Central memory CD4-positive, alpha-beta T cell (primary cell): ENCODE data around the gene SMCO1.
A peak's percentile ranks its signal among the peaks of the same experiment; 100 is the strongest.
"Not testable (repeated sequence)": the region's sequence is repeated elsewhere in the genome, so short reads cannot be mapped to it uniquely, and the experiment has no call there.

Experiments
- DNase-seq: peaks from one replicate; pipeline ENCODE4 v3.0.0; 2022
- total RNA-seq, 3 experiments: gene quantifications; one replicate each; lab custom pipeline; 2026; lab: John Stamatoyannopoulos, UW

Gene SMCO1
- 0 reads per million in 3 experiments for total RNA-seq

- DNase-seq, result no peak
Measured at GRCh38 chr3:196514913-196515621, at the start of gene SMCO1. Gene SMCO1 (minus strand): TSS chr3:196515346. CDS start chr3:196515209, 137 bp downstream.

GRCh38 chr3:196563721-196564225 is 48.6 kb upstream of the SMCO1 start:
- DNase-seq, result peak; percentile 60

DNA sequence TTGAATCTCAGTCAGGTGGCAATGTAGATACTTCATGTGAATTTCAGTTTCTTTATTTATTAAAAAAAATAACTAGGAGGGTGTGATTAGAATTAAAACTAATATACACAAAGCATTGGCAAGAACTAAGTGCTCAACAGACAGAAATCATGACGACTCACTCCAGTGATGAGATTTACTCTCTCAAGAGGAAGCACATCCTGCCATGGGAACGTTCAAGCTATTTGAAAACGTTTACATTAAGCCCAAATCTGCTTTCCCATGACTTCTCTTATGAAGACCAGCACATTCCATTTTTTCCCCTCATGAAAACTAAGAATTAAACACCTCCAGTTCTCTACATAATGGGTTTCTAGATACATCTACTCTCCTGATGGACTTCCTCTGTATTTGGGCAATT is 44.7 kb upstream of the SMCO1 start:
- no peak for DNase-seq

DNA sequence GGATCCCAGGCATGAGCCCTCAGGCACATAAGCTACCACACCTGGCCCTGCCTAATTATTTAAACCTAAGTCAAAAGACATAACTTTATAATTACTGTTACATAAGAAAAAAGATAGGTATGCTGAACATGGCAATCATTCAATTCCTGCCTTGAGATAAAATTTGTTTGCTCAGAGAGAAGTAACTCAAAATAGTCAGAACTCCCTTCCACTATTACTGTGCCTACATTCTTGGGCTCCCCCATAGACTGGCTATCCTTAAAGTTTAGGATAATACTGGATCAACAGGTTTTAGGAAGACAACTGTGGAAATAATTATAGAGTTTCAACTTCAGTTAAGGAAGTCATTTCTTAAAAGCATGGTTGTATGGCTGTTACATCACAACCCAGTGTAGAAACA is 43.3 kb upstream of the SMCO1 start:
- no peak for DNase-seq

- no peak for DNase-seq
Measured at GRCh38 chr3:196557236-196557635, 42.1 kb upstream of the SMCO1 start.

DNA sequence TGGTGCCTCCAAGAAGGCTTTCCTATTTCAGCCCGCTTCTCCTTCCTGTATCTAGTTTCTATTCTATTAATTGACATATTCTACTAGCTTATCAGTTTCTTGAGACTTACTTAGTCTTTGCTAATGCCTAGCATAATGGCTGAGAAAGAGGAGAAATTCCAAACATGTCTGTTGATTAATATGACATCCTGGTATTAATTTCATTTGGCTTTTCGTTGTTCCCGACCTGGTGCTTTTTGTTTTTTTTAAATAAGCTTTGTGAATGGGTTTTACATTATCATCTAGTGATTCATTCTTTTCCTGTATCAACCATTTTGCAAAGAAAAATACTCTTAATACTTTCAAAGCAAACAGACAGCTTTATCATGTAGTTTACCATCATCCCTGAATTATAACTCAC is 40.1 kb upstream of the SMCO1 start:
- DNase-seq, result no peak

DNA sequence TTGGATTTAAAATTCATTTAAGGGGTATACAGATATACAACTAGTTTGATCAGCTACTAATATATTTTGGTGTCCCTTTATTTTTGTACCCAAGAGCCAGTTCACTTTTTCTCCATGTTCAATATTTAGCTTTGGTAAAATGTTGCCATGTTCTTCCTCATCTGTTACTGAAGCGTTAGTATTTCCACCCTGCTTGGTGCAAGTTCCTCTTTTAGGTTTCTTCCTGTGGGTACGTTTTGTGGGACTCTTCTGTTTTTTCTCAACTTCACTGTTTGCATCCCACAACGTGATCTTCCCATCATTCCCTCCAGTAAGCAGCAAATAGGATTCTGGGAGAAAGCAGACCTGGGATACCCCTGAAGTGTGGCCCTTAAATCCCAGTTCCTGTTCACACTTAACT is 39.1 kb upstream of the SMCO1 start:
- DNase-seq, result no peak

GRCh38 chr3:196553551-196553950 is 38.4 kb upstream of the SMCO1 start:
- no peak for DNase-seq

- DNase-seq, result no peak
Measured at GRCh38 chr3:196552253-196552652, 37.1 kb upstream of the SMCO1 start.

DNA sequence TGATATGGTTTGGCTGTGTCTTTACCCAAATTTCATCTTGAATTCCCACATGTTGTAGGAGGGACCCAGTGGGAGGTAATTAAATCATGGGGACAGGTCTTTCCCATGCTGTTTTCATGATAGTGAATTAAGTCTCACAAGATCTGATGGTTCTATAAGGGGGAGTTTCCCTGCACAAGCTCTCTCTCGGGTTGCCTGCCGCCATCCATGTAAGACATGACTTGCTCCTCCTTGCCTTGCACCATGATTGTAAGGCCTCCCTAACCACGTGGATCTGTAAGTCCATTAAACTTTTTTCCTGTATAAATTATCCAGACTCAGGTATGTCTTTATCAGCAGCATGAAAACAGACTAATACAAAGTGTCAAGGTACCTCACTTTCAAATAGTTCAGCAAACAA is 35.0 kb upstream of the SMCO1 start:
- DNase-seq, result not testable (repeated sequence)

DNA sequence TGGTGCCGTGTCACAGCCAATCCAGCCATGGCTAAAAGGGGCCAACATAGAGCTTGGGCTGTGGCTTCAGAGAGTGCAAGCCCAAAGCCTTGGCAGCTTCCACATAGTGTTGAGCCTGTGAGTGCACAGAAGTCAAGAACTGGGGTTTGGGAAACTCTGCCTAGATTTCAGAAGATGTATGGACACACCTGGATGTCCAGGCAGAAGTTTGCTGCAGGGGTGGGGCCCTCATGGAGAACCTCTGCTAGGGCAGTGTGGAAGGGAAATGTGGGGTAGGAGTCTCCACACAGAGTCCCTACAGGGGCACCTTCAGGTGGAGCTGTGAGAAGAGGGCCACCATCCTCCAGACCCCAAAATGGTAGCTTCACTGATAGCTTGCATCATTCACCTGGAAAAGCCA is 34.2 kb upstream of the SMCO1 start:
- not testable (repeated sequence) for DNase-seq

DNA sequence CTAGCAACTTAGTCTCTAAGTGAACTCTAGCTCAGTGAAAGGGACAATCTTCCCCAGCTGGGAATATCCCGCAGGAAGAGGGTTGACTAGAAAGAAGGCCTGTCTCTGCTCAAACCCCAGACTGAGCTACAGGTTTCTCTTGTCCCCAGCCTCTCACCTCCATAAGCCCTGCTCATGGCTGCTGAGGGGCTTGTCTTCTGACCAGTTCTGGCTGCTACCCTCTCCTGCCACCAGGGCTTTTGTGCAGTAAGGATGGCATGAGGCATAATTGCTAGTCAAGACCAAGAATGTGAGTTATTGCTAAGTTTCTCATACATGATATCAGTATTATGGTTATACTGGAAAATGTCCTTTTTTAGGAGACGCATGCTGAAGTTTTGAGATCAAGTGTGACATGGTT is 31.9 kb upstream of the SMCO1 start:
- no peak for DNase-seq

DNA sequence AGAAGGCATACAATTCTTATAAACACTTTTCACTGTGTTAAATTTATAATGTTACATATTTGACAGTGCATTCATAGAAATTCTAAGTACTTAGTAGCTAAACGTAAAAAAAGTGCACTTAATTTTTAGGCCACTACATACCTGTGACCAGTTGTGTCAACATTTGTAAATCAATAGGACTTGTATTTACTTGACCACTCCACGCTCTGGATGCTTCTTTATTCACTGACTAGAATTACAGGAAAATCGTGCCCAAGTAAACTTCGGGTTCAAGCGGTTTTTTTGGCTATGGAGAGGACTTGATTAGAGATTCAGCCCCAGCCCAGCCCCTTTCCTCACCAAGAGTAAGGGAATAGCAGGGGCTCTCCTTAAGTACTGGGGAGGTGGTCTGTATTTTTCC is 31.4 kb upstream of the SMCO1 start:
- no peak for DNase-seq

DNA sequence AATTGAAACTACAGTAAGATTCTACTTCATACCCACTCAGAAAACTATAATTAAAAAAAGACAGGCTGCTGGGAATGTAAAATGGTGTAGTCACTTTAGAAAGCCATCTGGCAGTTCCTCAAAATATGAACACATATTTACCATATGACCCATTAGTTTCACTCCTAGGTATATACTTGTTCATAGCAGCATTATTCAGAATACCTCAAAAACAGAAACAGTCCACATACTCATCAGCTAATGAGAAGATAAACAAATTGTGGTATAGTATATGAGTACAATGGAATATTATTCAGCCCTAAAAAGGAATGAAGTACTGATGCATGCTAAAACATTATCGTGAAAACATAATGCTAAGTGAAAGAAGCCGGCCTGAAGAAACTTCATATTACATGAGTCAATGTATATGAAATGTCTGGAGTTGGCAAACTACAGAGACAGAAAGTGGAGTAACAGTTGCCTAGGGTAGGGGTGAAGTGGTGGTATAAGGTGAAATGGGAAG is 29.4 kb upstream of the SMCO1 start:
- DNase-seq, result no peak

DNA sequence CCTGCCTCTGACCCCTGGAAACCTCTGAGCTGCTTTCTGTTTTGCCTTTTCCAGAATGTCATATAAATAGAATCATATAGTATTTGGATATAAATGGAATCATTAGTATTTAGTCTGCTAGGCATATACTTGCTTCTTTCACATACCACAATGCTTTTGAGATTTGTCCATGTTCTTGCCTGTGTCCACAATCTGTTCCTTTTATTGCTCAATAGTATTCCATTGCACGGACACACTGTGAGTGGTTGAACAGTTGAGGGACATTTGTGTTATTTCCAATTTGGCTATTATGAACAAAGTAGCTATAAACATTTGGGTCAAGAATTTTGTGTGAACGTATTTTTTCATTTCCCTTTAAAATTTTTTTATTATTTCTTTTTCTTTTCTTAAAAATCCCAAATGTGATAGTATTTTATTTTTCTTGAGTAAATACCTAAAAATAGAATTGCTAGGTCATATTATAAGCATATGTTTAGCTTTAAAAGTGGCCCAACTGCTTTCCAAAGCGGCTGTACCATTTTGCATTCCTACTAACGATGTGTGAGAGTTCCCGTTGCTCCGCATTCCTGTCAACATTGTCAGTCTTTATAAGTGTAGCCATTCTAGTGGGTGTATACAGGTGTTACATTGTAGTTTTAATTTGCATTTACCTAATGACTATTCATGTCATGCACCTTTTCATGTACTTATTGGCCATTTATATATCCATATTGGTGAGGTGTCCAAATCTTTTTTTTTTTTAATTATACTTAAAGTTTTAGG is 26.7 kb upstream of the SMCO1 start:
- no peak for DNase-seq

DNA sequence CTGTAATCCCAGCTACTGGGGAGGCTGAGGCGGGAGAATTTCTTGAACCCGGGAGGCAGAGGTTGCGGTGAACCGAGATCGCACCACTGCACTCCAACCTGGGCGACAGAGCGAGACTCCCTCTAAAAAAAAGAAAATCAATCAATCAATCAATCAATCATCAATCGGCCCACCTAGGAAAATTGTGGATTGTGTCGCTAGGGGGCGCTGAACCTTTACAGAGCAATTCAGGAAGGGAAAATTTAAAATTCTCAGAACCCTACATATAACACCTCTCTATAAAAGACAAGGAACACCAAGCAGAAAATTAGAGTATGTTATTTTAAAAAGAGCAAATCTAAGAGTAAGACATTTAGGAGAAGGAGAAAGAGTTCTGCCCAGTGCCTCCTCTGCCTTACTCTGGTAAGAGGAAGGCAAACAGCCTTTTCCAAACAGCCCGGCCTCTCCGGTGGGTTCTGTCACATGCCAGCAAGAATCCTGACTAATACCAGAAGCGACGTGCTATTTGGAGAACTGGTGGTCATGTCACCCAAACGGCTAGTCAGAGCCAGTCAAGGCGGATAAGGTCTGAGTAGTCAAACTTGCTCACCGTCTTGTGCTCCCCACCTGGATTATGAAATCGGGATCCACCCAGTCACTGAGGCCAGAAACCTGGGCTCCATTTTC is 22.3 kb upstream of the SMCO1 start:
- DNase-seq, result peak; percentile 39

DNA sequence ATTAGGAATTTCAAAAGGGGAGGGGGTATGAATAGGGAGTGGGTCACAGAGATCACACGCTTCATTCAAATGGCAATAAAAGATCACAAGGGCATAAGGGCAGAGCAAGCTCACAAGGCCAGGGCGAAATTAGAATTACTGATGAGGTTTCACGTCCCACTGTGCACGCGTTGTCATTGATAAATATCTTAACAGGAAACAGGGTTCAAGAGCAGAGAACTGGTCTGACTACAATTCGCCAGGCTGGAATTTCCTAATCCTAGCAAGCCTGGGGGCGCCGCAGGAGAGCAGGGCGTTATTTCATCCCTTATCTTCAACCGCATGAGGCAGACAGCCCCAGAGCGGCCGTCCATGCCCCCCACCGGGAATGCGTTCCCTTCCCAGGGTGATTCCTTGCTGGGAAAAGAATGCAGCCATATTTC is 18.1 kb upstream of the SMCO1 start:
- no peak for DNase-seq

DNA sequence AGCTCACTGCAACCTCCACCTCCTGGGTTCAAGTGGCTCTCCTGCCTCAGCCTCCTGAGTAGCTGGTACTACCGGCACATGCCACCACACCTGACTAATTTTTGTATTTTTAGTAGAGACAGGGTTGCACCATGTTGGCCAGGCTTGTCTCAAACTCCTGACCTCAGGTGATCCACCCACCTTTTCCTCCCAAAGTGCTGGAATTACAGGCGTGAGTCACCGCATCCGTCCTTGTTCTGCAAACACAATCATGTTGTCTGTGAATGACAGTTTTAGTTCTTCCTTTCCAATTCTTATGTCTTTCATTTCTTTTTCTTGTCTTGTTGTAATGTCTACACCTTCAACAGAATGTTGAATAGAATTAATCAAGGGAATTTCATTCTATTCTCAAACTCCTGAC is 16.3 kb upstream of the SMCO1 start:
- no peak for DNase-seq

- DNase-seq, result peak; percentile 56
Measured at GRCh38 chr3:196528639-196529233, 13.6 kb upstream of the SMCO1 start.

- no peak for DNase-seq
Measured at GRCh38 chr3:196525141-196525540, 10.0 kb upstream of the SMCO1 start.

DNA sequence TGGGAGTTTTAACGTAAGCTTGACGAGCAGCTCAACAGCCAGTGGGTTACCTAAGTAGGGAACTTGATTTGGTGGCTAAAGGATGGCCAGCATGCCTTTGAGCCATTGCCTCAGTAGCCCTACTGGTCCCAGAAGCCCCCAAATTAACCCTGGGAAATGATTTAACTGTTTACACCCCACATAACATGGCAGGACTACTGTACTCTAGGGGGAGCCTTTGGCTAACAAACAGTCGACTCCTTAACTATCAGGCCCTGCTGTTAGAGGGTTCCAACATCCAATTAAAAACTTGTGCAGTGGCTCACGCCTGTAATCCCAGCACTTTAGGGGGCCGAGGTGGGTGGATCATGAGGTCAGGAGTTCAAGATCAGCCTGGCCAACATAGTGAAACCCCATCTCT is 9.4 kb upstream of the SMCO1 start:
- no peak for DNase-seq

- DNase-seq, result no peak
Measured at GRCh38 chr3:196523841-196524240, 8.7 kb upstream of the SMCO1 start.

GRCh38 chr3:196521291-196521690 is 6.1 kb upstream of the SMCO1 start:
- DNase-seq, result not testable (repeated sequence)
